Endothelial cell of hepatic sinusoid (primary cell): ENCODE data around the gene CAB39L.

Source experiments
- in situ Hi-C: cut with HindIII; loops from 2 replicates; pipeline ENCODE4 v1.10.0; 2017; ENCODE audit warnings: low sequenced_read_pairs

CAB39L gene

GRCh38 chr13:49404703-49405020 lies 39.2 kb downstream of the CAB39L start:
- in situ Hi-C loops, result no loop called here

GRCh38 chr13:49403996-49404702 lies 39.7 kb downstream of the CAB39L start:
- in situ Hi-C loops, result no loop called here

GRCh38 chr13:49400755-49401659 lies 42.9 kb downstream of the CAB39L start:
- in situ Hi-C loops, result no loop called here

DNA sequence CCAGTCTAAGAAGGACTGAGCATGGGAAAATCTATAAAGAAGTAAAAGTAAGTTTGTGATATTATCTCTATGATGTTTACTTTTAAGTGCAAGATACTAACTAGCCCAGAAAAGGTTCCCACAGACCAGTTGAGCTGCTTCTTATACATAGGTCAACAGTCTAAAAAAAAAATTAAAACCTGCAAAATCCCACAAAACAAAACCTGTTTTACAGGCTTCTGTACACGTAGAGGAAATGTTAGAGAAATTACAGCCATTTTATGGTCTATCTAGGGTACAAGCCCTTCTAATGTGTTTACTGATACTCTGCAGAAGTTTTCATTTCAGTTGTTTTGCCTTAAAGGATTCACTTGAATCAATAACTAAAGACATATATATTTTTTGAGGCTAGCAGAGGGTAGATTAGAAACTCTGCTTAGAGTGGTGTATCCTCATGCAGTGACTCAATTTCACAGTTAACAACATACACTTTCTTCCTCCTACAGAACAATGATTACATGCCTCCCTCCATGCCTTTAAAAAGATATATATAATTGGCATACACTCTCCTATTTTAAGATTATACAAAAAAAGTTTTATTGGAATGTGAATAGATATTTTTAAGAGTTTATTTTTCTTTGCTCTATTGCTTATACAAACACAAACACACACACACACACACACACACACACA lies 43.9 kb downstream of the CAB39L start:
- in situ Hi-C loops, result no loop called here

DNA sequence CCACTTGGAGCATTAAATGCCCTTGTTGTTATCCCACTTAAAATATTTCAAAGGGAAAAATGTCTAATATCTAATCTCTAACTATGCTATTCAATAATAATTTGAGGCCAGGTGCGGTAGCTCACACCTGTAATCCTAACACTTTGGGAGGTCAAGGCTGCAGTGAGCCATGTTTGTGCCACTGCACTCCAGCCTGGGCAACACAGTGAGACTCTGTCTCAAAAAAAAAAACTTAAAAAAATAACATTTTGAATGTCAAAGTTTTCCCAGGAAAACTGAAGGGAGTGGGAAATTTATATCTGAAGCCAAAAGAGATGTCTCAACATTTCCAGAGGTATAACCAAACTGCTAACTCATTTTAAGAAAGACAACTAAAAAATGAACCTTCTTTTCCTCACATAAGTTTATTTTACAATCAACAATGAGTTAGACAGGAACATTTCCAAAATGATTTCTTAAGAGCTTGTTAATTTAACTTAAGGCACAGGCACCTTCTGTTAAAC lies 47.9 kb downstream of the CAB39L start:
- in situ Hi-C loops, result no loop called here

GRCh38 chr13:49395451-49395865 lies 48.4 kb downstream of the CAB39L start:
- in situ Hi-C loops, result no loop called here

DNA sequence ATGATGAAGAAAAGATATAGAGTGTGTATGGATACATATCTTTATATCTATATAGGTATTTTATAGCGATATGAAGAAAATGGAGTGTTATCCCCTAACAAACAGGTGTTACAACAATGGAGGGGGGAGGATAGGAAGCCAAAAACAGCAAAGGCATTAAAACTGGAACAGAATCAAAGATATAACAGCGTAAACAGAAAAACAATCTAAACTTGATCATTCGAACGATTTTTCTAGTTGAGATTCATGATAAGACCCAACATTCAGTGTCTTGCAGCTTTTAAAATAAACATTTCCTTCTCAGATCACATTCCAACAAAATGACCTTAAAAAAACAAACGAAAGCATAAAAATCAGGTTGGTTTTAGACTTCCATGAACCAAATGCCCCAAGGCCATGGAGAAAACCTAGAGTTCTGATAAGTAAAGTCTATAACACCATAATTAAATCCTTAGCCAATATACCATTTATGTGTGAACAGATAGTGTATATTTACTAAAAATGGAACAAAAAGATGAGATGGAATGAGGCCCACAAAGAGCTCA lies 55.7 kb downstream of the CAB39L start:
- in situ Hi-C loops, result no loop called here

- in situ Hi-C loops, result no loop called here
These were observed 57.2 kb downstream of the CAB39L start for GRCh38 chr13:49386664-49387063.

DNA sequence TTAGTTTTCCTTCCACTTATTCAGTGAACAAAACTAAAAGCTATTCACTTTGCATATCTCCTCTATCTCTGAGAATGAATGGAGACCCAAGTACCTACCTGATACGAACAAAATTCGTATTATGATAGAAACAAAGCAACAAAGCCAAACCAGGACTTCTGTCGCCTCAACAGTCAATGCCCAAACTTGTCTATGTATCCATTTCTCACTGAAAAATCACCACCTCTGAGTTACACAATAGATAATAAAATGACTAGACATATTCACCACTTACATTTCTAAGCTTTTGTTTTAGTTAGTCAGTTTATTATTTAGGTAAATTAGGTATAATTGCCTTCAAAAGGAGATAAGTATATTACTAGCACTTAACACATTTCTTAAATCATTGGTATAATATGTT lies 67.7 kb downstream of the CAB39L start:
- in situ Hi-C loops, result no loop called here

DNA sequence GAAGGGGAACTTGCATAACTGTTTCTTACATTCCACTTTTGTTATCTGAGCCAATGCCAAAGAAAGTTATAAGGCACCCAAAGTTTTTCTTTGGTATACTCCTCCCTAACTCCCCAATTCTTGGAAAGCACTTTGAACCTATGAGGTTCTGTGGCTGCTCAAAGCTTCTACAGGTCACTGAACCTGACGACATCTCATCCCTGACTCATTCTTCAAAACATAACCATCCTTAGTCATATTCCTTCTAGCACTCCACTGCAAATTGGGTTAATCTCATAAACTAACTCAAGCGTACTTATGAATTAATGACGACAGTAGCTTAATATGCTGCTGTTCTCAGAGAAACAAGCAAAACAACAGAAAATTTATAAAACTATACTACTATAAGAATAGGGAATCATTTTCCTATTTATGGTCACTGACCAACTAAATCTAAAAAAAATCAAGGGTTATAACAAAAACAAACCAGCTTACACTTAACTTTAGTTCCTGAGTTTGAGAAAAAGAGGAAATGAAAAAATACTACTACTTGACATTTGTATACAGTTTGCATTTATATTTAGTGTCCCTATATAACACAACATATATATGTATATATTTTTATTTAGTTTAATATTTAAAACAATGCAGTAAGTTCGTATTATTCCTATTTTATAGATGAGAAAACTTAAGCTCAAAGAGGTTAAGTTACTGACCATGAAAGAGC lies 69.1 kb downstream of the CAB39L start:
- in situ Hi-C loops, result no loop called here

- in situ Hi-C loops, result no loop called here
These were observed 70.1 kb downstream of the CAB39L start for GRCh38 chr13:49373716-49374115.

DNA sequence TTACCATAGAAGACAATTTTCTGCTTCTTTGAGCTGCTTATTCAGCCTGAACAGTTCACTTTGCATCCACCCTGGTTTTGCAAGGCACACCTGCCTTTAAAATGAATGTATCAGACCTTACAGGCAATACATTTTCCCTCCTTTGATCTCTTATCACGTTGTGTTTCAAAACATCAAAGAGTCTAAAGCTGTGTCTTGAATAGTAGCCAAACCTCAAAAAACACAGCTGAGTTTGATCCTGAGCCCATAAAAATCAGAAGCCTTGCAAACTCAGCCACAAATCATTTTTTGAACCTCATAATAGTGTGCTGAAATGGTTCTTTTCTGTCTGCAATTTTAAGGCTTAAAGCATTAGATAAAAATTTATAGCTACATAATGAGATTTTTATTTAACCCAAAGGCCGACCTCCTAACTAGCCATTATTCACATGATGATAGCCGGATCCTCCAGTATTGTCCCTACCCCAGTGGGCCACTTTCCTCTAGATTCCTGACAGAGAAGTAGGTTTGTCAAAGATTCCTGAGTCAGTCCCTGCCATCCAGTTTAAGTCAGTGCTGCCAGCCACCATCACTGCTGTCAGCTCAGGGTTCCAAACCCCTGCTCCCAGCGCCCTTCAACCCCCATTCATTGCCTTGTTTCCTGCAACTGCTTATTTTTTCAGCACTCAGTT lies 71.8 kb downstream of the CAB39L start:
- in situ Hi-C loops, result no loop called here

GRCh38 chr13:49370371-49370770 lies 73.5 kb downstream of the CAB39L start:
- in situ Hi-C loops, result no loop called here

DNA sequence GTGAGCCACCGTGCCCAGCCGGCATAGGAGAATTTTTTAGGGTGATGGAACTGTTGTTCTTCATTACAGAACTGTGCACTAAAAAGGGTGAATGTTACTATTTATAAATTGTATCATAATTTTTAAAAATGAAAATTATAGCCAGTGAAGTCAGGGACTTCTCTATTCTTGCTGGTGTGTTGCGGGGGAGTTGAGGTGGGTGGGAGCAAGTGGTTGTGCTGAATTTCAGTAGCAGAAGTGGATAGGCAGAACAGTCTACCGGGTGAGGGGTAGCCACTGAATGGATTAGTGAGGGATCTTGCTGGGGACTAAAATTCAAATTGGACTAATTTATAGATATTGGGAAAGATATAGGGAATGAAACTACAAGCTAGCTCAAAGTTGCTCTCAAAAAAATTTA lies 74.0 kb downstream of the CAB39L start:
- in situ Hi-C loops, result no loop called here

GRCh38 chr13:49368688-49369087 lies 75.2 kb downstream of the CAB39L start:
- in situ Hi-C loops, result no loop called here

GRCh38 chr13:49367640-49368422 lies 76.0 kb downstream of the CAB39L start:
- in situ Hi-C loops, result no loop called here

- in situ Hi-C loops, result no loop called here
These were observed 77.0 kb downstream of the CAB39L start for GRCh38 chr13:49366841-49367240.

- in situ Hi-C loops, result no loop called here
These were observed 86.2 kb downstream of the CAB39L start for GRCh38 chr13:49357694-49358093.

- in situ Hi-C loops, result no loop called here
These were observed 87.6 kb downstream of the CAB39L start for GRCh38 chr13:49356223-49356622.
